GM18861 (cell line): ENCODE measurements around the gene AKAP17A.
A peak's percentile ranks its signal among the peaks of the same experiment; 100 is the strongest.
"Not testable (repeated sequence)": the region's sequence is repeated elsewhere in the genome, so short reads cannot be mapped to it uniquely, and the experiment has no call there.

Experiments used
- ATAC-seq: cut with Tn5 transposase; IDR thresholded peaks from one replicate; pipeline ENCODE4 v1.9.1; 2021; ENCODE audit not compliant: unreplicated experiment

AKAP17A gene

GRCh38 chrX:1601768-1602085 lies 10.3 kb downstream of the AKAP17A start:
- no peak for ATAC-seq

DNA sequence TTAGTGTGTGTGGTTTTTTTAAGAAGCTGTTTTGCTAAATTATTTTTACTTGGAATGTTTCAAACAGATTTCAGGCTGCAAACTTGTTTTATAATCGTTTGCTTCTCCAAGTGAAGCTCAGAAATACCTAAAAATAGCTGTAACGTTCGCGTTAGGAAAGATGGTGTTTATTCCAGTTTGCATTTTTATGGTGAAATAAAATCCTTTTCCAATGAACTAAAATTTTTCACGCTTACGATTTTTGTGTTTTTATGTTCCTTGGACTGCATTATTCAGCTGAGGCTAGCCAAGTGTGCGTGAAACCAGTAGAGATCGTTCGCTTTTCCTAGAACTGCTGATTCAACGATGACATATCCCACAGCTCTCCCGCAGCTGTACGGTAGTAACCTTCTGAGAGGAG lies 10.9 kb downstream of the AKAP17A start:
- ATAC-seq = no peak

DNA sequence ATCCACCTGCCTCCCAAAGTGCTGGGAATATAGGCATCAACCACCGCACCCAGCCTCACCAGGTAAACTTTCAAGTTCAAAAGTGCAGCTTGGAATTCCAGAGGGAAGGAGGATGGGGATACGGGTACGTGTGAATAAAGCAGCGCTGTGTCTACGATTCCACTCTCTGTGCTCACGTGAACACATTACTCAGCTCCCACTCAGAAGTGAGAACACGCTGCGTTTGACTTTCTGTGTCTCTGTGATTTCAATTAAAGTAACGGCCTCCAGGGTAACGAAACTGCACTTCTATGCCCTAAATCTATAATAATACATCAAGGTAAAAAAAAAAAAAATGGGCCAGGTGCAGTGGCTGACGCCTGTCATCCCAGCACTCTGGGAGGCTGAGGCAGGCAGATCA lies 15.1 kb downstream of the AKAP17A start:
- no peak for ATAC-seq

DNA sequence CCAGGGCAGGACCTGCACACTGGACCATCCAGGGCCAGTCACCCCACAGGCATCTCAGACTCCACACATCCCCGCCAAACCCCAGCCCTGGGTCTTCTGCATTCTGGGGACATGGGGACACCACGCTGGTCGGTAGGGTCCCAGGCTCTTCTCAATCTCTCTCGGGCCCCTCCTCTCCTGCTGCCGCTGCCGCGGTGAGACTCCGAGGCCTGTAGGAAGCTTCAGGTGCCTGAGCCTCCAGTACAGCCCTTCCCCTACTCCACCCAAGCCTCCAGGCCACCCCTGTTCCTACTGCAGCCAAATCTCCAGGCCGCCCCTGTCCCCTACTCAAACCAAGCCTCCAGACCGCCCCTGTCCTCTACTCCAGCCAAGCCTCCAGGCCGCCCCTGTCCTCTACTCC lies 17.9 kb downstream of the AKAP17A start:
- ATAC-seq = no peak

GRCh38 chrX:1609762-1610161 lies 18.4 kb downstream of the AKAP17A start:
- no peak for ATAC-seq

- ATAC-seq = peak; percentile 76
These were observed 18.8 kb downstream of the AKAP17A start for GRCh38 chrX:1610166-1610565.

DNA sequence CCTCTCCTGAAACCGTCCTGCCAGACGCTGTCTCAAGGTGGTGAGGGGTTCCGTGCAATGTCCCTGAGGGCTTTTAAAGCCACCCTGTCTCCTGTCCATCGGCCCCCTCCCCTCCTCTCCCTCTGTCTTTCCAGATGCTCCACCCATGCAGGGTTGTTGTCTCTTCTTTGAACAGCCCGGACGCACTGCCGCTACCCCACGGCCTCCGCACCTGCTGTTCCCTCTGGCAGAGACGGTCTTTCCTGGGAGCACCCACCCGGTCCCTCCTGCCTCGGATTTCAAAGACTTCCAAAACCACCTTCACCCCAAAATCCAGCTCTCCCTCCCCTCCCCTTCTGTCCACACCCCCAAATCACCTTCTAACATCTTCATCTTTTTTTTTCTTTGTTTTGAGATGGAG lies 19.3 kb downstream of the AKAP17A start:
- no peak for ATAC-seq

DNA sequence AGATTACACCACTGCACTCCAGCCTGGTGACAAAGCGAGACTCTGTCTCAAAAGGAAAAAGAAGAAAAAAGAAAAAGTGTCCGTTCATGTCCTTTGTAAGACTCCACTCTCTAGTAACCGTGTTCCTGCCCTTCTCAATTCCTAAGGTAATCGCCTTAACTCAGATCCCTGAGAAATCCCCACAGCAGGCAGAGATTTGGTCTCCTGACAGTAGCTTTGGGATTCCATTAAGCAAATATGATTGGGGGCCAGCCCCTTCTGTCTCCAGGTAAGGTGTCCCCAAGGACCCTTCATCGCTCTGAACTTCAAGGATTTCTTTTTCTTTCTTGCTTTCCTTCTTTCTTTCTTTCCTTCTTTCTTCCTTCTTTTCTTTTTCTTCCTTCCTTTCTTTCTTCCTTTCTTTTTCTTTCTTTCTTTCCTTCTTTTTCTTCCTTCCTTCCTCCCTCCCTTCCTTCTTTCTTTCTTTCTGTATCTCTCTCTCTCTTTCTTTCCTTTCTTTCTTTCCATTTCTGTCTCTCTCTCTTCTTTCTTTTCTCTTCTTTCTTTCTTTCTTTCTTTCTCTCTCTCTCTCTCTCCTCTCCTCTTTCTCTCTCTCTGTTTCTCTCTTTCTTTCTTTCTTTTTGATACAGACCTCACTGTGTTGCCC lies 21.4 kb downstream of the AKAP17A start:
- ATAC-seq = no peak

DNA sequence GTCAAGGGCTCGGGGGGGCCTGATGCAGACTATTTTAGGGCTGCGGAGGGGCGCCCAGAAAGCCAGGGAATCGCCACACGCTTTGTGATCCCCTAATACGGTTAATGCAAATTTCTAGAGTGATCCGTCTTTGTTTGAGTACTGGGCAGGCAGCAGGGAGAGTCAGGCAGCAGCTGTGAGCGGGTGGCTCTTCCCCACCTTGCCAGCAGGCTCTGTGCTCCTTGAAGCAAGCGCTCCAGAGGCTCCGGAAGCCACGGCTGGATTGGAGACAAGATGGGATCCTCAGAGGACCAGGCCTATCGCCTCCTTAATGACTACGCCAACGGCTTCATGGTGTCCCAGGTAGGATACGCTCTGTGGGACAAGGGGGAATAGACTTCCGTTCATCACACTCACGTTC lies 23.5 kb downstream of the AKAP17A start, which contains the start of gene ASMT:
Gene ASMT, plus strand, starts transcription at position 133 of the 400 bp plus-strand sequence. Its CDS starts 141 bp downstream, at position 274.
- no peak for ATAC-seq

DNA sequence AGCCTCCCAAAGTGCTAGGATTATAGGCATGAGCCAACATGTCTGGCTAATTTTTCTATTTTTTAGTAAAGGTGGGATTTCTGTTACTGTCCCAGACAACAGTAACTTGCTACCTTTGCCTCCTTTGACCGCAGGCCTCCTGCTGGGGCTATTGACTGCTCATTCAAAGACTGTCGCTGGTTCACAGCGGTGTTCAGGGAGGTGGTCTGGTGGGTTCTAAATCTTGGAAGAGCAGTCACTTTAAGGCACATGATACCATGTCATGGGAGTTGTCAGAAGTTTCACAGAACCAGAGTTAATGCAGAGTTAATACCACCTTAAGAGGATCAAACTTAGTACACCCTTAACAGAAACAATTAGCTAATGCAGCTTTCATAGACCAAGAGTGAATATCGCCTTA lies 27.3 kb downstream of the AKAP17A start:
- ATAC-seq = no peak

- ATAC-seq = no peak
These were observed 32.3 kb downstream of the AKAP17A start for GRCh38 chrX:1623691-1624090.

DNA sequence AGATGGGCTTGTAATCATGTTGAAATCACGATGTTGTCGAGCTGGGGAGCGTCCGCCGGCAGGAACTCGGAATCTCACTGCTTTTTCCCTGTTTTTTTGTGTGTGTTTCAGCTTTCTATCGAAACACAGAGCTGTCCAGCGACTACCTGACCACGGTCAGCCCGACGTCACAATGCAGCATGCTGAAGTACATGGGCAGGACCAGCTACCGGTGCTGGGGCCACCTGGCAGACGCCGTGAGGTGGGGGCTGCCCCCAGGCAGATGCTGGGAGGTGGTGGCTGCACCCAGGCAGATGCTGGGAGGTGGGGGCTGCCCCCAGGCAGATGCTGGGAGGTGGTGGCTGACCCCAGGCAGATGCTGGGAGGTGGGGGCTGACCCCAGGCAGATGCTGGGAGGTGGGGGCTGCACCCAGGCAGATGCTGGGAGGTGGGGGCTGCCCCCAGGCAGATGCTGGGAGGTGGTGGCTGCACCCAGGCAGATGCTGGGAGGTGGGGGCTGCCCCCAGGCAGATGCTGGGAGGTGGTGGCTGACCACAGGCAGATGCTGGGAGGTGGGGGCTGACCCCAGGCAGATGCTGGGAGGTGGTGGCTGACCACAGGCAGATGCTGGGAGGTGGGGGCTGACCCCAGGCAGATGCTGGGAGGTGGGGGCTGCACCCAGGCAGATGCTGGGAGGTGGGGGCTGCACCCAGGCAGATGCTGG lies 32.9 kb downstream of the AKAP17A start:
- ATAC-seq = not testable (repeated sequence)

DNA sequence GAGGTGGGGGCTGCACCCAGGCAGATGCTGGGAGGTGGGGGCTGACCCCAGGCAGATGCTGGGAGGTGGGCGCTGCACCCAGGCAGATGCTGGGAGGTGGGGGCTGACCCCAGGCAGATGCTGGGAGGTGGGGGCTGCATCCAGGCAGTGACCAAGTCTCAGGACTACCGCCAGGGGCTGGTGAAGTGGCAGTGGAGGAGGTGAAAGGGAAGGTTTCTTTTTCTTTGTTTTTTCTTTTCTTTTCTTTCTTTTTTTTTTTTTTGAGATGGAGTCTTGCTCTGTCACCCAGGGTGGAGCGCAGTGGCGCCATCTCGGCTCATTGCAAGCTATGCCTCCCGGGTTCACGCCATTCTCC lies 33.4 kb downstream of the AKAP17A start:
- ATAC-seq = not testable (repeated sequence)

- no peak for ATAC-seq
These were observed 37.8 kb downstream of the AKAP17A start for GRCh38 chrX:1629244-1629643.

DNA sequence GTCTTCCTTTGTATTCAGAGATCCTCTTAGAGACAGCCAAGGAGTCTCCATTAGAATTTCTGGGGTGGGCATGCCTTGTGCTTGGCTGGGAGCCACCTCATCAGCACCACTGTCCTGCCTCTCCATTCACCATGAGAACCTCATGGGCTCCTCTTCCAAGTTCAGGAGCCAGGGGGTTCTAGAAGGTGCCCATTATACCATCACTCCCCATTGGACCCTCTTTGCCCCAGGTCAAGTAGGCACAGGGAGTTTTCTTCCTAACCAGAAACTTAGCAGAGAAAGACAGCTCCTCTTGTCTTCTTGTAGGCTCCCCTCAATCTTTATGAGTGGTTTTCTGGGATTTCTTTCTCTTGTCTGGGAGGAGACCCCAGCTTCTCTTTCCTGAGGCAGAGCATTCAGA lies 54.6 kb downstream of the AKAP17A start:
- ATAC-seq = no peak

DNA sequence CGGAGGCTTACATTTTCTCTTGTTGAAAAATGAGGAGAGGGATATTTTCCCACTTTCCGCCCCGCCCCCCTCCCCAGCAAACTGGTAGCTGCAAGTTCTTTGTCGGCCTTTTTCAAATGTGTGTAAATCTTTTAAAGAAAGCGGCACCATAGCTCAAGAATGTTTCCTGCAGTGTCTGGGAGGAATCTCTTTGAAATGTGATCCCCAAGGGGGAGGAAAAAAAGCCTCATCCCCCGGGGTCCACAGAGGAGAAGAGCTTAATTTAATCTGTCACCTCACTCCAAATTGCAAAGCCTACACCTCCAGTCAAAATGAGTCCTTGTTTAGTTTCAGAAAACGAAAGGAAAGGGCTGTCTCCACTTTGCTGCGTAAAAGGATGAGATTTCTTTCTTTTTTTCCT lies 58.2 kb downstream of the AKAP17A start:
- ATAC-seq = no peak
